HCT116 (cell line): ENCODE data around the gene KIR3DL3. TPM values are rescaled to one million over a fixed set of nuclear protein-coding genes. Genes with fewer than 3 reads are reported as not detected.

ENCODE experiments used
- ATAC-seq: fragments of 200-7000 bp; cut with Tn5 transposase; 2 replicates; pipeline ENCODE4 v1.9.1; 2020; ENCODE audit warnings: mild to moderate bottlenecking, moderate library complexity
- BruUV-seq: library from RNA; stranded (reverse); fragments of 400-500 nt; replicated peaks from 2 replicates; lab custom pipeline; 2021; lab: Mats Ljungman, UMichigan
- CTCF ChIA-PET: fragments of 300-600 bp; sonication (Branson Sonifier 250); formaldehyde crosslinking; loops from one replicate; lab custom pipeline; 2021; ENCODE audit warnings: antibody characterized with exemption; lab: Charles Lee
- POLR2A ChIA-PET: fragments of 300-600, 350-600 bp; sonication (Branson Sonifier 250); formaldehyde crosslinking; loops from one replicate; lab custom pipeline; 2021; ENCODE audit warnings: antibody characterized with exemption; lab: Charles Lee
- RAD21 ChIA-PET, 2 experiments: fragments of 300-600 bp; sonication (Branson Sonifier 250); formaldehyde crosslinking; loops; one replicate each; lab custom pipeline; 2023; ENCODE audit warnings: low total read pairs in 2 of 2; ENCODE audit not compliant: uncharacterized antibody in 2 of 2, unreplicated experiment in 2 of 2, low non-redundant PET in 1 of 2; lab: Charles Lee
- DNase-seq: peaks from one replicate; pipeline ENCODE4 v3.0.0-alpha.2; 2010; ENCODE audit warnings: low read depth, low spot score
- H2AFZ ChIP-seq: fragments of 200-600 bp; shearing (Covaris generic), sonication (generic); 2 replicates; pipeline ENCODE4 v1.6.1; 2017; ENCODE audit warnings: low read depth, mixed run types, mixed read lengths, antibody characterized with exemption, low read length; ENCODE audit not compliant: poor library complexity, severe bottlenecking
- H3K27ac ChIP-seq: 2 replicates; pipeline ENCODE4 v1.5.1; 2012; ENCODE audit warnings: low read depth, low read length
- H3K27me3 ChIP-seq: fragments of 200-600 bp; sonication (generic); 2 replicates; pipeline ENCODE4 v1.6.1; 2016; ENCODE audit warnings: mixed run types, low read length, mixed read lengths; ENCODE audit not compliant: insufficient read depth
- H3K36me3 ChIP-seq, 2 experiments: fragments of 200-500 bp in 1 of 2; fragments of 200-600 bp in 1 of 2; sonication (Bioruptor generic) in 1 of 2; sonication (generic) in 1 of 2; 2 replicates each; pipeline versions ENCODE4 v1.5.1 to v1.6.1; 2014 to 2016; ENCODE audit warnings: low read length in 2 of 2, inconsistent platforms in 1 of 2, mixed read lengths in 1 of 2, mixed run types in 1 of 2; ENCODE audit not compliant: insufficient read depth in 2 of 2, control insufficient read depth in 1 of 2
- H3K4me1 ChIP-seq, 2 experiments: fragments of 200-600 bp in 1 of 2; sonication (generic) in 1 of 2; 2 replicates each; pipeline versions ENCODE4 v1.5.1 to v1.6.1; 2012 to 2017; ENCODE audit warnings: low read length in 2 of 2, inconsistent platforms in 1 of 2, mild to moderate bottlenecking in 1 of 2, mixed read lengths in 1 of 2, mixed run types in 1 of 2, moderate library complexity in 1 of 2; ENCODE audit not compliant: insufficient read depth in 2 of 2, control insufficient read depth in 1 of 2
- H3K4me2 ChIP-seq: fragments of 200-600 bp; sonication (generic); 2 replicates; pipeline ENCODE4 v1.6.1; 2017; ENCODE audit warnings: mixed run types, low read length, mixed read lengths
- H3K4me3 ChIP-seq, 2 experiments: fragments of 200-600 bp in 1 of 2; sonication (generic) in 1 of 2; replicated peaks in 1 of 2; 2 replicates each; pipeline ENCODE4 v1.5.1; 2011 to 2016; ENCODE audit warnings: low read length in 2 of 2, control low read depth in 1 of 2, low read depth in 1 of 2, mild to moderate bottlenecking in 1 of 2, mixed read lengths in 1 of 2, mixed run types in 1 of 2
- H3K79me2 ChIP-seq: fragments of 200-600 bp; sonication (generic); 2 replicates; pipeline ENCODE4 v1.6.1; 2017; ENCODE audit warnings: mild to moderate bottlenecking, mixed run types, low read length, moderate library complexity, mixed read lengths; ENCODE audit not compliant: insufficient read depth
- H3K9ac ChIP-seq: fragments of 200-600 bp; sonication (generic); 2 replicates; pipeline ENCODE4 v1.6.1; 2016; ENCODE audit warnings: low read length, mixed read lengths
- H3K9me2 ChIP-seq: fragments of 200-600 bp; sonication (generic), shearing (Covaris generic); 2 replicates; pipeline ENCODE4 v1.6.1; 2017; ENCODE audit warnings: mixed run types, mild to moderate bottlenecking, moderate library complexity; ENCODE audit not compliant: insufficient read depth
- H3K9me3 ChIP-seq, 2 experiments: fragments of 200-500 bp in 1 of 2; fragments of 200-600 bp in 1 of 2; sonication (Bioruptor generic) in 1 of 2; sonication (generic) in 1 of 2; 2 replicates each; pipeline ENCODE4 v1.6.1; 2014 to 2017; ENCODE audit warnings: low read length in 2 of 2, mixed read lengths in 2 of 2, inconsistent platforms in 1 of 2, low read depth in 1 of 2, mild to moderate bottlenecking in 1 of 2, mixed run types in 1 of 2, moderate library complexity in 1 of 2; ENCODE audit not compliant: control insufficient read depth in 1 of 2, insufficient read depth in 1 of 2
- H4K20me1 ChIP-seq: fragments of 200-600 bp; sonication (generic), shearing (Covaris generic); 2 replicates; pipeline ENCODE4 v1.6.1; 2017; ENCODE audit warnings: mixed run types, mild to moderate bottlenecking, moderate library complexity; ENCODE audit not compliant: insufficient read depth
- CBX3 ChIP-seq: IDR thresholded peaks from 2 replicates; pipeline ENCODE4 v1.6.1; 2012; ENCODE audit warnings: low read depth
- CEBPB ChIP-seq: IDR thresholded peaks from 2 replicates; pipeline ENCODE4 v1.6.1; 2012; ENCODE audit warnings: low read depth
- CTCF ChIP-seq, 3 experiments: fragments of 200-600 bp in 1 of 3; sonication (generic) in 1 of 3; IDR thresholded peaks in 2 of 3; conservative IDR thresholded peaks in 1 of 3; 2 replicates each; pipeline ENCODE4 v1.5.1; 2012 to 2017; ENCODE audit warnings: low read depth in 2 of 3, low read length in 2 of 3, antibody characterized with exemption in 1 of 3, borderline replicate concordance in 1 of 3, control low read depth in 1 of 3, mild to moderate bottlenecking in 1 of 3, mixed read lengths in 1 of 3, mixed run types in 1 of 3, moderate library complexity in 1 of 3; ENCODE audit not compliant: insufficient read depth in 1 of 3
- EGR1 ChIP-seq: IDR thresholded peaks from 2 replicates; pipeline ENCODE4 v1.6.1; 2012; ENCODE audit warnings: low read depth
- ELF1 ChIP-seq: IDR thresholded peaks from 2 replicates; pipeline ENCODE4 v1.6.1; 2012; ENCODE audit warnings: low read depth, borderline replicate concordance
- EZH2 ChIP-seq: fragments of 200-600 bp; sonication (generic); IDR thresholded peaks from 2 replicates; pipeline ENCODE4 v1.6.1; 2017; ENCODE audit warnings: antibody characterized with exemption, mixed run types
- EZH2phosphoT487 ChIP-seq: fragments of 200-600 bp; IDR thresholded peaks from 2 replicates; pipeline ENCODE4 v1.6.1; 2018; ENCODE audit warnings: antibody characterized with exemption, borderline replicate concordance
- FOSL1 ChIP-seq: IDR thresholded peaks from 2 replicates; pipeline ENCODE4 v1.6.1; 2012; ENCODE audit warnings: low read depth
- JUND ChIP-seq: IDR thresholded peaks from 2 replicates; pipeline ENCODE4 v1.6.1; 2012
- POLR2A ChIP-seq: IDR thresholded peaks from 2 replicates; pipeline ENCODE4 v1.7.0; 2011; ENCODE audit warnings: borderline replicate concordance; ENCODE audit not compliant: insufficient read depth, insufficient read length; ENCODE audit errors: extremely low read depth
- POLR2AphosphoS5 ChIP-seq: IDR thresholded peaks from 2 replicates; pipeline ENCODE4 v1.6.1; 2011; ENCODE audit warnings: mild to moderate bottlenecking, low read depth, low read length, moderate library complexity
- RAD21 ChIP-seq: IDR thresholded peaks from 2 replicates; pipeline ENCODE4 v1.6.1; 2012; ENCODE audit warnings: low read depth, mild to moderate bottlenecking
- REST ChIP-seq: IDR thresholded peaks from 2 replicates; pipeline ENCODE4 v1.6.1; 2012; ENCODE audit warnings: low read depth
- SIN3A ChIP-seq: IDR thresholded peaks from 2 replicates; pipeline ENCODE4 v1.6.1; 2012; ENCODE audit warnings: low read depth
- SP1 ChIP-seq: IDR thresholded peaks from 2 replicates; pipeline ENCODE4 v1.6.1; 2012; ENCODE audit warnings: low read depth
- SRF ChIP-seq: IDR thresholded peaks from 2 replicates; pipeline ENCODE4 v1.6.1; 2012; ENCODE audit warnings: low read depth
- TCF7L2 ChIP-seq: IDR thresholded peaks from 2 replicates; pipeline ENCODE4 v1.7.0; 2011; ENCODE audit warnings: borderline replicate concordance, inconsistent platforms; ENCODE audit not compliant: insufficient read depth, insufficient read length; ENCODE audit errors: extremely low read depth
- YY1 ChIP-seq: IDR thresholded peaks from 2 replicates; pipeline ENCODE4 v1.6.1; 2011; ENCODE audit warnings: low read length, low read depth, moderate library complexity, mild to moderate bottlenecking; ENCODE audit not compliant: insufficient replicate concordance; ENCODE audit errors: extremely low read depth
- ZFX ChIP-seq: fragments of 450-650 bp; IDR thresholded peaks from 2 replicates; pipeline ENCODE4 v1.6.1; 2017
- intact Hi-C: fragments of 100-400 bp; cut with micrococcal nuclease; formaldehyde crosslinking; loops from 2 replicates; pipeline ENCODE4 v1.10.0; 2022
- total RNA-seq: library from RNA; stranded (reverse); gene quantifications from one replicate; pipeline ENCODE4 v1.2.1, GENCODE V29; 2021; ENCODE audit not compliant: unreplicated experiment
- TF ChIP-seq, protein P1 (sequence below): IDR thresholded peaks from 2 replicates; pipeline ENCODE4 v1.6.1; 2012

KIR3DL3 gene
- total RNA-seq, 1 experiment from 2014 or later: not detected

DNA sequence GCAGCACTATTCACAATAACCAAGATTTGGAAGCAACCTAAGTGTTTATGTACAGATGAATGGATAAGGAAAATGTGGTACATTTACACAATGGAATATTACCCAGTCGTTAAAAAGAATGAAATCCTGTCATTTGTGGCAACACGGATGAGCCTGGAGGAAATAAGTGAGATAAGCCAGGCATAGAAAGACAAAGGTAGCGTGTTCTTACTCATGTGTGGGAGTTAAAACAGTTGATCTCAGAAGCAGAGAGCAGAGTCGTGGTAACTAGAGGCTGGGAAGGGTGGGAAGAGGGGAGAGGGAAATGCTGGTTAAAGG lies 32.0 kb upstream of the KIR3DL3 start:
- ATAC-seq (no peak), DNase-seq (no peak)
- Histone ChIP-seq H3K9me2 (no peaks in the 10 kb centered on the region), H4K20me1 (no peaks in the 10 kb centered on the region), H3K79me2 (no peaks in the 10 kb centered on the region), H3K27ac (no peak overlapping the region), H3K4me2 (no peak overlapping the region), H3K9me3 (no peaks in the 10 kb centered on the region), H3K9ac (no peak overlapping the region)
- intact Hi-C loops: no loop called here
- POLR2A ChIA-PET: no interaction called here
- RAD21 ChIA-PET: no interaction called here
- no peak for TF ChIP-seq CEBPB
- TF ChIP-seq POLR2A: no peak
- TF ChIP-seq YY1: no peak
- TF ChIP-seq RAD21: no peak
- no peak for TF ChIP-seq ELF1
- TF ChIP-seq CTCF (IDR thresholded peaks at IDR 0.05 in 2 of 3, conservative IDR thresholded peaks at IDR 0.05 in 1 of 3; ENCODE audit: borderline replicate concordance in 1 of 3, insufficient read depth in 1 of 3, low read depth in 2 of 3, low read length in 2 of 3): no peak
- TF ChIP-seq CBX3: no peak
- no peak for TF ChIP-seq EGR1
- TF ChIP-seq EZH2phosphoT487: no peak
- TF ChIP-seq POLR2AphosphoS5: no peak
- TF ChIP-seq SIN3A: no peak
- no peak for TF ChIP-seq ZFX
- TF ChIP-seq JUND: no peak
- no peak for TF ChIP-seq SRF
- no peak for TF ChIP-seq SP1
- TF ChIP-seq REST: no peak
- TF ChIP-seq, protein P1, sequence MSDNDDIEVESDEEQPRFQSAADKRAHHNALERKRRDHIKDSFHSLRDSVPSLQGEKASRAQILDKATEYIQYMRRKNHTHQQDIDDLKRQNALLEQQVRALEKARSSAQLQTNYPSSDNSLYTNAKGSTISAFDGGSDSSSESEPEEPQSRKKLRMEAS: no peak
- no peak for TF ChIP-seq EZH2
- TF ChIP-seq TCF7L2: no peak
- TF ChIP-seq FOSL1: no peak
- TF ChIP-seq, all 23 proteins: peak for 0
- peaks cover 35% of the 10 kb centered on the region for H3K27me3 ChIP-seq
- no TSS peak for BruUV-seq
- H2AFZ ChIP-seq: no peak overlapping the region
- H3K4me3 ChIP-seq: no peak overlapping the region
- no peaks in the 10 kb centered on the region for H3K4me1 ChIP-seq
- CTCF ChIA-PET: no interaction called here
- H3K36me3 ChIP-seq: no peaks in the 10 kb centered on the region
